Breast epithelium (tissue), 4 donors: ENCODE data around the gene PLEKHF1. TPM values are rescaled to one million over a fixed set of nuclear protein-coding genes. Genes with fewer than 3 reads are reported as not detected.

ENCODE experiments used
- DNase-seq, 2 donors: peaks; one replicate each; pipeline ENCODE4 v3.0.0-alpha.2; 2019; ENCODE audit warnings: low spot score in 2 of 2
- H3K27ac ChIP-seq, 2 donors: fragments of 200-600 bp; sonication (generic) in 1 of 2; one replicate each; pipeline ENCODE4 v1.5.1; 2016 to 2019; ENCODE audit warnings: mild to moderate bottlenecking in 1 of 2
- H3K27me3 ChIP-seq, 2 donors: fragments of 200-600 bp; sonication (generic) in 1 of 2; one replicate each; pipeline versions ENCODE4 v1.5.1 to v1.6.0; 2017 to 2019; ENCODE audit warnings: control low read depth in 1 of 2, mild to moderate bottlenecking in 1 of 2
- H3K36me3 ChIP-seq: fragments of 200-600 bp; one replicate; pipeline ENCODE4 v1.5.1; 2019
- H3K4me1 ChIP-seq, 2 donors: fragments of 200-600 bp; sonication (generic); one replicate each; pipeline ENCODE4 v1.5.1; 2016 to 2019; ENCODE audit warnings: control low read depth in 1 of 2
- H3K4me3 ChIP-seq, 3 donors: fragments of 200-600 bp; sonication (generic); 1 replicate in 2 of 3; 2 replicates in 1 of 3; pipeline ENCODE4 v1.5.1; 2016 to 2019; ENCODE audit warnings: mild to moderate bottlenecking in 3 of 3, moderate library complexity in 2 of 3
- H3K9me3 ChIP-seq, 2 donors: fragments of 200-600 bp; sonication (generic) in 1 of 2; one replicate each; pipeline ENCODE4 v1.5.1; 2016 to 2019; ENCODE audit warnings: control low read depth in 1 of 2
- POLR2A ChIP-seq: fragments of 450-650 bp; IDR thresholded peaks from one replicate; pipeline ENCODE4 v1.6.1; 2016; ENCODE audit warnings: antibody characterized with exemption, mild to moderate bottlenecking, moderate library complexity
- POLR2AphosphoS5 ChIP-seq, 3 donors: sonication (generic); formaldehyde crosslinking; IDR thresholded peaks; one replicate each; pipeline ENCODE4 v1.6.1; 2017; ENCODE audit warnings: antibody characterized with exemption in 3 of 3
- intact Hi-C: fragments of 100-400 bp; cut with DNase I; formaldehyde crosslinking; loops from one replicate; pipeline ENCODE4 v1.15.1; 2023; ENCODE audit warnings: low total_unique reads
- total RNA-seq, 3 donors: library from RNA; depleted of rRNA; stranded (reverse); fragments of >200 nt; gene quantifications; one replicate each; pipeline ENCODE4 v1.1.0, GENCODE V29; 2016
- TF ChIP-seq, protein P1 (sequence below), 3 donors: fragments of 450-650 bp; IDR thresholded peaks; one replicate each; pipeline ENCODE4 v1.5.1; 2016 to 2017; ENCODE audit warnings: antibody characterized with exemption in 3 of 3, mild to moderate bottlenecking in 3 of 3, moderate library complexity in 3 of 3

The PLEKHF1 gene
- total RNA-seq, 3 donors from 2014 or later = 29.8 to 71.4 (median 58.7) TPM

DNA sequence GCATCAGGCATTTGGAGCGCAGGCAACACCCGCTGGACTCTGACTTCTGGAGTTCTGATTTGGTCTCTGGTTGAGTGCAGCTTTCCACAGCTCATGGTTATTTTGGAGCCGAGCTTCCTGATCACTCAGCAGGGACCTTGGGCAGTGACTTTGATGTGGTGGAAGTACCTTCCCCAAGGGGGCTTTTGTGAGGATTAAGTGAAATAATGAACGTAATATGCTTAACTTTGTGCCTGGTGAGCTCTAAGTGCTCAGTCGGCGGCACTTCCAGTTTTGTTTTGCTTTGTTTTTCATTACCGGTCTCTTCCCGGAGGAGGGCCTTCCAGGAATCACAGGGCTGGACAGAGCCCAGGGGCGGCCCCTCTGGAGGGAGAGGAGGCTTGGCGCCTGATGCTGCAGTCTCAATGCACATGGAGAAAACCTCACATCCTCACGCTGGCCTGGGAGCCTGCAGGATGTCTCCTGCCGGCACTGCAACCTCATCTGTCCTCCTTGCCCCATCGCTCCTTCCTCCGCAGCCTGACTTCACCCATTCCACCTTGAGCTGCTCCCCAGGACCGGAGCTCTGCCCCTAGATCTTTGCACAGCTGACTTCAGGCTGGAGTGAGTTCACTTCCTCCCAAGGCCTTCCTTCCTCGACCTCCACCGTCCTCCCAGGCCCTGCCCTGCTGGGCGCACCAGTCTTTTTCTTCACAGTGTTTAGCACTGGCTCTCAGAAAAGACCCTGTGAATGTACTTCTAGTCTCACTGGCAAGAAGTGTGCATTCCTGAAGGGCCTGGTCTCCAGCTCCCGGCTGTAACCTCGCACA is 1.5 kb downstream of the PLEKHF1 start:
- Histone ChIP-seq H3K4me3 (peak overlapping the region; percentile 88 to 98 (median 96)), H3K27ac (peak overlapping the region; percentile 91 to 98), H3K36me3 (no peaks in the 10 kb centered on the region), H3K9me3 (no peaks in the 10 kb centered on the region), H3K4me1 (peaks cover 36 to 48% of the 10 kb centered on the region in 2 donors), H3K27me3 (no peaks in the 10 kb centered on the region)
- DNase-seq = peak; percentile 62 to 67
- TF ChIP-seq POLR2A = no peak
- TF ChIP-seq, protein P1, sequence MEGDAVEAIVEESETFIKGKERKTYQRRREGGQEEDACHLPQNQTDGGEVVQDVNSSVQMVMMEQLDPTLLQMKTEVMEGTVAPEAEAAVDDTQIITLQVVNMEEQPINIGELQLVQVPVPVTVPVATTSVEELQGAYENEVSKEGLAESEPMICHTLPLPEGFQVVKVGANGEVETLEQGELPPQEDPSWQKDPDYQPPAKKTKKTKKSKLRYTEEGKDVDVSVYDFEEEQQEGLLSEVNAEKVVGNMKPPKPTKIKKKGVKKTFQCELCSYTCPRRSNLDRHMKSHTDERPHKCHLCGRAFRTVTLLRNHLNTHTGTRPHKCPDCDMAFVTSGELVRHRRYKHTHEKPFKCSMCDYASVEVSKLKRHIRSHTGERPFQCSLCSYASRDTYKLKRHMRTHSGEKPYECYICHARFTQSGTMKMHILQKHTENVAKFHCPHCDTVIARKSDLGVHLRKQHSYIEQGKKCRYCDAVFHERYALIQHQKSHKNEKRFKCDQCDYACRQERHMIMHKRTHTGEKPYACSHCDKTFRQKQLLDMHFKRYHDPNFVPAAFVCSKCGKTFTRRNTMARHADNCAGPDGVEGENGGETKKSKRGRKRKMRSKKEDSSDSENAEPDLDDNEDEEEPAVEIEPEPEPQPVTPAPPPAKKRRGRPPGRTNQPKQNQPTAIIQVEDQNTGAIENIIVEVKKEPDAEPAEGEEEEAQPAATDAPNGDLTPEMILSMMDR (IDR thresholded peaks at IDR 0.05) = no peak
- TF ChIP-seq POLR2AphosphoS5 (IDR thresholded peaks at IDR 0.05) = peak in 2 of 3 donors; percentile 12 to 46
- intact Hi-C loops = loop anchor here (1.0 kb wide), 1 partner anchor 15 kb away; no protein-coding TSS in a partner anchor

DNA sequence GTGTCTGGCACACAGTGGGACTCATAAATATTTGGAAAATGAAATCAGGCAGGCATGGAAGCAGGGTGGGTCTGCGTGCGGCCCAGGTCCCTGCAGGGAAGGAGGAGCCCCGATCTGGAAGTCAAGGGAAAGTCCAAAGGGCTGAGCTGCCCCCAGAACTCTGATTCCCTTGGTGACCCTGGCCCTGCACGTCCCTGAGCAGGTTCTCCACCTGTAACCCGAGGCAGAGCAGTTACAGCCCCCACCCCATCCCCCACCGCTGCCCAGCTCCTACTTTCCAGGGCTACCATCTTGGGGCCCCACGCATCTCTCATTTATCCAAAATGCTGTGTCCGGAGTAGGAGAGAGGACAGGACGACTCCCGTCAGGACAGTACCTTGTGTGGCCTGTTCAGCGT is 2.1 kb downstream of the PLEKHF1 start:
- Histone ChIP-seq H3K27me3 (no peaks in the 10 kb centered on the region), H3K9me3 (no peaks in the 10 kb centered on the region), H3K27ac (peak overlapping the region; percentile 22 to 98), H3K4me3 (peak overlapping the region; percentile 88 to 98 (median 96)), H3K36me3 (no peaks in the 10 kb centered on the region), H3K4me1 (peaks cover 36 to 50% of the 10 kb centered on the region in 2 donors)
- peak in 1 of 2 donors; percentile 37 for DNase-seq
- TF ChIP-seq, protein P1 (IDR thresholded peaks at IDR 0.05) = no peak
- TF ChIP-seq POLR2A (no peak), POLR2AphosphoS5 (IDR thresholded peaks at IDR 0.05) (no peak)
- intact Hi-C loops = loop anchor here (1.0 kb wide), 1 partner anchor 14 kb away; no protein-coding TSS in a partner anchor

DNA sequence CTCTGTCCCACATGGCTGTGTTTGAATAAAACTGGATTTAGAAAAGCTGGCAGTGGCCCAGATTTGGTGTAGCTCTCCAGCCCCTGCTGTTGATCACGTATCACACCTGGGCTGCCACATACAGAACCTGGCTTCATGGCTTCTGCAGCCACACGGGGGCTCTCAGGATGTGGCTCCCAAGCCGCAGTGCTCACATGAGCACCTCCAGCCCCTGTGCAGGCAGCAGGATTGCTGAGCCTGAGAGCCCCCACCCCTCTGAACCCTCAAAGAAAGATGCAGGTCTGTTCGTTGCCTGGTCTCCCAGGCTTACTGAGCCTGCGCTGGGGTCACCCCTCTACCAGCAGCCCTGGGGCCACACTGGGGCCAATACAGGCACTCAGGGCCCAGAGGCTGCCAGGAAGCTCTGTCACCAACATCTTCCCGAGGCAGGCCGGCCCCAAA is 2.7 kb downstream of the PLEKHF1 start:
- Histone ChIP-seq H3K36me3 (no peaks in the 10 kb centered on the region), H3K27me3 (no peaks in the 10 kb centered on the region), H3K4me1 (peaks cover 35 to 46% of the 10 kb centered on the region in 2 donors), H3K9me3 (no peaks in the 10 kb centered on the region), H3K27ac (peak overlapping the region; percentile 22 to 98), H3K4me3 (peak overlapping the region in 1 of 3 donors; percentile 98)
- peak in 1 of 2 donors; percentile 38 for DNase-seq
- intact Hi-C loops = loop anchor here (1.0 kb wide), 1 partner anchor 13 kb away; no protein-coding TSS in a partner anchor
- TF ChIP-seq POLR2AphosphoS5 (IDR thresholded peaks at IDR 0.05) = no peak
- TF ChIP-seq POLR2A = no peak
- TF ChIP-seq, protein P1 (IDR thresholded peaks at IDR 0.05) = no peak

DNA sequence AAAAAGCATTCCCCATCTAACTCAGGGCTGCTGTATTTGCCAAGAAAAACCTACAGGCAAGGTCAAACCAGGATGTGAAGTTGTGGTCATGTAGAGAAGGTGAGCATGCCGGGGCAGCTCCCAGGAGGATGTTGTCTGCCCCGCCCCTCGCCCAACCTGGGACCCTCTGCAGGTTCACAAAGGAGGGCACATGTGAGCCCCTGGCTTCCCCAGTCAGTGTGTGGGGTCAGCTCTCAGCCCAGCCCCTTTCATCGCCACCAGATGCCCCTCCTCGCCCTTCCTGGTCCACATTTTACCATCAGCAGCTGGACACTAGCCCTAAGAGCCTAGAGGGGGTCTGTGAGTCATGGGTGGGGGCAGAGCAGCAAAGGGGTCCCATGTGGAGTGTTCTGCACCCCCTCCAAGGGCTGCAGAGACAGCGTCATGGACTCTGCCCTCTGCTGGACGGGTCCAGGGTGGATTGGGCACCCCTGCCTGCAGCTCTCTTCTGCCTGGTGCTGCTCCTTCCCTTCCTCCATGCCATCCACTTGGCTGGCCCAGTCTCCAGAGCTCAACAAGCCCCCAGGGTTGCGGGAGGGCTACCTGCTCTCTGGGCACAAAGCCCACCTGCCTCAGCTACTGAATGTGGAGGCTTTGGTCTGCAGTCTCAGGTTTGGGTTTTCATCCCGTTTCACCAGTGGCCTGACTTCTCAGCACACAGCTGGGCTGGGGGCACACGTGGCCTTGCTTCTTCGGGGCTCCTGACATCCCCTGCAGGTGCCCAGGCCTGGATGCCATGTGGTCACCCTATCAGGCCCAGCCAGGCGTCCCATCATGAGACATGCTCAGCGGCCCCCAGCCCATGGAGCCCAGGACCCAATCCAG is 3.7 kb downstream of the PLEKHF1 start:
- Histone ChIP-seq H3K4me1 (peaks cover 26 to 36% of the 10 kb centered on the region in 2 donors), H3K4me3 (peak overlapping the region in 2 of 3 donors; percentile 4 to 27), H3K36me3 (no peaks in the 10 kb centered on the region), H3K9me3 (no peaks in the 10 kb centered on the region), H3K27ac (peak overlapping the region; percentile 45 to 62), H3K27me3 (no peaks in the 10 kb centered on the region)
- DNase-seq = peak in 1 of 2 donors; percentile 40
- TF ChIP-seq POLR2AphosphoS5 (IDR thresholded peaks at IDR 0.05) = no peak
- TF ChIP-seq POLR2A = no peak
- TF ChIP-seq, protein P1 (IDR thresholded peaks at IDR 0.05) = no peak
- intact Hi-C loops = no loop called here
